Stimulated activated effector memory CD8-positive, alpha-beta T cell treated with anti-CD3 and anti-CD28 coated beads, Interleukin-12 subunit alpha, Interleukin-12 subunit beta, amount 100 ng/mL, for 72 hours (primary cell): Measurements from ENCODE around the gene PARD3B.

ENCODE experiments used
- ATAC-seq: fragments of 150-1000 bp; cut with Tn5 transposase; 2 replicates; pipeline ENCODE4 v1.10.0; 2021
- DNase-seq, 2 donors: peaks; one replicate each; pipeline ENCODE4 v3.0.0; 2021 to 2022; ENCODE audit warnings: low spot score in 2 of 2
- H3K27ac Mint-ChIP-seq: one replicate; pipeline ENCODE4 v1.8.0; 2022; ENCODE audit warnings: mild to moderate bottlenecking, mixed read lengths
- H3K36me3 Mint-ChIP-seq: one replicate; pipeline ENCODE4 v1.8.0; 2022; ENCODE audit warnings: mild to moderate bottlenecking, mixed read lengths
- H3K4me1 Mint-ChIP-seq: one replicate; pipeline ENCODE4 v1.8.0; 2022; ENCODE audit warnings: mixed read lengths
- H3K4me3 Mint-ChIP-seq: one replicate; pipeline ENCODE4 v1.8.0; 2022; ENCODE audit warnings: mild to moderate bottlenecking, mixed read lengths
- H3K9me3 Mint-ChIP-seq: one replicate; pipeline ENCODE4 v1.8.0; 2022; ENCODE audit warnings: mixed read lengths

PARD3B gene

DNA sequence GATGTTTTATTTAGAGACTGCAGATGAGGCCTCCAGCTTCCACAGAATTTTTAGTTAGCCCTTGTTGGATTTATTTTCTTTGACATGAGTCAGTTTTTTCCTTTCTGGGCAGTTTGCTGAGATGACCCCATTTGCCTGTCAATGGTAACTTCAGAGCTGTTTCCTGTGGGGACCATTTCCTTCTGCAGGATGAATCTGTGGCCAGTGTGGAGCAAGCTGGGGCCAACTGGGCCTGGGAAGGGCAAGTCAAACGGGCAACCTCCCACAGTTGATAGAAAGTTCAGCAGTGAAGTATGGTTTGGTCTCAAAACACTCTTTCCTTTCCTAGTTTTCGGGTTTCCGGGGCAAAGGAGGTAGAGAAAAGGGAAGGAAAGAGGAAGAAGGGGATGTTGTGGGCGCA is 845.6 kb downstream of the PARD3B start:
- DNase-seq (no peak), ATAC-seq (no peak)
- H3K27ac Mint-ChIP-seq = no peak overlapping the region
- H3K36me3 Mint-ChIP-seq = no peaks in the 10 kb centered on the region
- H3K4me1 Mint-ChIP-seq = no peaks in the 10 kb centered on the region
- H3K9me3 Mint-ChIP-seq = no peaks in the 10 kb centered on the region
- no peak overlapping the region for H3K4me3 Mint-ChIP-seq

DNA sequence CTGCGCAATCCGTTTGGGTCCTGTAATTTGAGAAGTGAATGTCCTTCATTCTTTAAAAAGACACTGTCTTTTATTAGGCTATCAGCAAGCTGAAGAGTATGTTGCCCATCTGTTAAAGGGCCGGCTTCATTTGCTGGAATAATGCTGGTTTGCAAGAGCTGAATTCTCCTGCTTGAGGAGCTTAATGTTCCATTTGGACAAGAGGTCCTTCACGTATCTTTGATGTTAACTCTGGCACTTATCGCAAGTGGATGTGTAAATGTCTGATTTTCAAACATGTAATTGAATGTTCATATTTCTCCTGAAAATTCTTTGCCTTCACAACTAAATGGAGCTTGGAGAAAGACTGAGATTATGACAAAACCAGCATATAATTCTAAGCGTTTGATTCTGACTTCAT is 856.2 kb downstream of the PARD3B start:
- H3K9me3 Mint-ChIP-seq = peaks cover 2% of the 10 kb centered on the region
- no peaks in the 10 kb centered on the region for H3K4me1 Mint-ChIP-seq
- DNase-seq (no peak), ATAC-seq (no peak)
- no peak overlapping the region for H3K4me3 Mint-ChIP-seq
- no peak overlapping the region for H3K27ac Mint-ChIP-seq
- H3K36me3 Mint-ChIP-seq = no peaks in the 10 kb centered on the region

GRCh38 chr2:205402011-205402410 is 856.7 kb downstream of the PARD3B start:
- Mint-ChIP-seq H3K9me3 (peaks cover 2% of the 10 kb centered on the region), H3K4me3 (no peak overlapping the region), H3K27ac (no peak overlapping the region), H3K4me1 (no peaks in the 10 kb centered on the region), H3K36me3 (no peaks in the 10 kb centered on the region)
- DNase-seq (no peak), ATAC-seq (no peak)

DNA sequence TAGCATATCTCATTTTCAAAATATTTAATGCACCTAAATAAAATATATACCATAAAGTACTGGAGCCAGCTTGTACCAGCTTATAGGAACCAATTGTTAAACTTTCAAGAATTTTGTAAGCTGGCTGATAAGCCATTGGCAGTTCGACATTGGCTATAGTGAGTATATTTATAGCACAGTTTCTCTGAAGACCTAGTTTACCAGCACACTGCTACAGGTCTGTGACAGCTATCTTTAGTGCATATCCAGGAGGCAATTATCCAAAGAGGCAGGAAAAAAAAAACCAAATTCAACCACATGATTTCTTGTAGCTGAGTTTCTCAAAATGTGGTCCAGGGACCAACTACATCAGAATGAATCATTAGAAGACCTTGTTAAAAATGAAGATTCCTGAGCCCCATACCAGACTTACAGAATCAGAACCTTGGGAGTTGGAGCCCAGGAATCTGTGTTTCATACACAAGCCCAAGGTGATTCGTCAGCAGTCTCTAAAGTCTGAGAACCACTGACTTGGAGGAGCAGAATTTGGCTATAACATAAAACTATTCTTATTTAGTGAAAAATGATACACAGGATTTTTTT is 858.1 kb downstream of the PARD3B start:
- Mint-ChIP-seq H3K4me1 (no peaks in the 10 kb centered on the region), H3K36me3 (no peaks in the 10 kb centered on the region), H3K9me3 (peaks cover 2% of the 10 kb centered on the region), H3K27ac (no peak overlapping the region), H3K4me3 (no peak overlapping the region)
- ATAC-seq (no peak), DNase-seq (no peak)

DNA sequence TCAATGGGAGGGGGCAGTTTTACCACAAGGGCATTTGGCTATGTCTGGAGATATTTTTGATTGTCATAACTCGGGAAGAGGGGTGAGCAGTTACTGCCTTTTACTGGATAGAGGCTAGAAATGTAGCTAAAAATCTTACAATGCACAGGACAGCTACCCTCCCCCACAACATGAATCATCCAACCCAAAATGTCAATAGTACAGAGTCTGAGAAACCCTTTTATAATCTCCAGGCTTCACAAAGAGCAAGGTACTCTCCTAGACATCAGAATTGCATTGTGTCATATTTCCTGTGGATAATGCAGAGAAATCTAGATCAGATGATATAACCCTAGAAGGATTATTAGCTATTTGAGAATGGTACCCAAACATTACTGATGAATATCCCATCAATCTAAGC is 859.9 kb downstream of the PARD3B start:
- DNase-seq (no peak), ATAC-seq (no peak)
- no peaks in the 10 kb centered on the region for H3K4me1 Mint-ChIP-seq
- H3K9me3 Mint-ChIP-seq = peaks cover 2% of the 10 kb centered on the region
- no peak overlapping the region for H3K4me3 Mint-ChIP-seq
- no peak overlapping the region for H3K27ac Mint-ChIP-seq
- no peaks in the 10 kb centered on the region for H3K36me3 Mint-ChIP-seq

DNA sequence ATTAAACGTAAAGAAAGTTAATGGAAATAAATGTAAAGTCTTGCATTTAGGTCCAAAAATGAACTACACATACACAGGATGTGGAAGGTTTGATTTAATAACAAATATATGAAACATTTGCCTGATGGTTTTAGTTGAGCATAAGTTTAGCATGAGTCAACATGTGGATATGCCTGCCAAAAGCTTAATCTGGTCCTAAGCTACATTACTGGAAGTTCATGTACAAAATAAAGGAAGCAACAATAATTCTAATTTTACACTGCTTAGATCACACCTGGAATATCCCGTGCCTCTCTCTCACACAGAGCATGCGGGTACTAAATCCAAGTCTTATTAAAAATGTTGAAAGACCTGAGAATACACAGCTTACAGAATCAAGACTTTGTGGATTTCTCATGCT is 860.5 kb downstream of the PARD3B start:
- Mint-ChIP-seq H3K9me3 (peaks cover 2% of the 10 kb centered on the region), H3K27ac (no peak overlapping the region), H3K4me3 (no peak overlapping the region), H3K36me3 (no peaks in the 10 kb centered on the region), H3K4me1 (no peaks in the 10 kb centered on the region)
- DNase-seq (no peak), ATAC-seq (no peak)

DNA sequence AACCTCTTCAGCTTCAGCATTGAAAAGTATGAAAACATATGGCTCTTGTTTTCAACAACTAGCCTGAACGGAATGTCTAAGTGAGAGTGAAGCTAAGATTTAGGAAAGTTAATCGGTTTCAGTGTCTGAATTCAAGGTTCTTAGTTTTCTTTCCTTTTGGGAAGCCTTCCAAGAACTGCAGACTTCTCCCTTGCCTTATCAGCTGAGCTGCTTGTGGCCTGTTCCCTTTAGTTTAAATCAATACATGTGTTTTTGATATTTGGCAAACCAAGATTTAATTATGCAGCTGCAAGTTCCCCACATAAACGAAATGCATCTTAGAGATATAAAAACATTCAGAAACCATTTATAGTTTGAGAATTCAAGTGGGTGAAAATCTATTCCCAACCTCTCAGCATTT is 862.7 kb downstream of the PARD3B start:
- H3K4me1 Mint-ChIP-seq = no peaks in the 10 kb centered on the region
- DNase-seq = no peak
- ATAC-seq = no peak
- H3K27ac Mint-ChIP-seq = no peak overlapping the region
- H3K9me3 Mint-ChIP-seq = no peaks in the 10 kb centered on the region
- no peaks in the 10 kb centered on the region for H3K36me3 Mint-ChIP-seq
- H3K4me3 Mint-ChIP-seq = no peak overlapping the region

- ATAC-seq (no peak), DNase-seq (no peak)
- Mint-ChIP-seq H3K4me3 (no peak overlapping the region), H3K4me1 (no peaks in the 10 kb centered on the region), H3K36me3 (no peaks in the 10 kb centered on the region), H3K27ac (no peak overlapping the region), H3K9me3 (no peaks in the 10 kb centered on the region)
Measured at GRCh38 chr2:205408696-205409095, 863.4 kb downstream of the PARD3B start.

- DNase-seq (no peak), ATAC-seq (no peak)
- Mint-ChIP-seq H3K36me3 (no peaks in the 10 kb centered on the region), H3K9me3 (no peaks in the 10 kb centered on the region), H3K27ac (no peak overlapping the region), H3K4me3 (no peak overlapping the region), H3K4me1 (no peaks in the 10 kb centered on the region)
Measured at GRCh38 chr2:205409411-205409810, 864.1 kb downstream of the PARD3B start.

DNA sequence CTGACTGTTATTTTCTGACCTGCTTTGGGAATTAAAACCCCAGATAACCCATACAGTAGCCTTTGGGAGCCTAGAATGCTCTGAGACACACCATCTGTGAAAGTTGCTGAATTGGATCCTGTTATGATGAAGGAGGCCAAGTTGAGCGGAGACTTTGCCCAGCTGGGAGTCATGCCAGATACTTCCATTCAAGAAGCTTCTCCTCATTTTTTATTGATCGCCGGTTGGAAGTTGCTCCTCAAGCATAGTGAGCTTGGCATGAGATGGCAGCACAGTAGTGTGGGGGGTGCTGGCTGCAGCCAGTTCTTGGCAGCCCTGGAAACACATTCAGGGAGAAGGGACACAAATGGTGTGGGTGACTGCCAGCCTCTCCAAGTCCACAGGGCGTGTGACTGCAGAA is 866.3 kb downstream of the PARD3B start:
- no peaks in the 10 kb centered on the region for H3K36me3 Mint-ChIP-seq
- no peaks in the 10 kb centered on the region for H3K9me3 Mint-ChIP-seq
- no peaks in the 10 kb centered on the region for H3K4me1 Mint-ChIP-seq
- no peak for ATAC-seq
- no peak overlapping the region for H3K27ac Mint-ChIP-seq
- no peak overlapping the region for H3K4me3 Mint-ChIP-seq
- DNase-seq = no peak

- H3K4me1 Mint-ChIP-seq = no peaks in the 10 kb centered on the region
- H3K27ac Mint-ChIP-seq = no peak overlapping the region
- no peak for DNase-seq
- H3K4me3 Mint-ChIP-seq = no peak overlapping the region
- no peak for ATAC-seq
- H3K36me3 Mint-ChIP-seq = no peaks in the 10 kb centered on the region
- H3K9me3 Mint-ChIP-seq = peaks cover 6% of the 10 kb centered on the region
Measured at GRCh38 chr2:205424326-205424725, 879.1 kb downstream of the PARD3B start.

- H3K27ac Mint-ChIP-seq = no peak overlapping the region
- H3K4me3 Mint-ChIP-seq = no peak overlapping the region
- peaks cover 5% of the 10 kb centered on the region for H3K9me3 Mint-ChIP-seq
- H3K4me1 Mint-ChIP-seq = no peaks in the 10 kb centered on the region
- no peaks in the 10 kb centered on the region for H3K36me3 Mint-ChIP-seq
- no peak for ATAC-seq
- DNase-seq = no peak
Measured at GRCh38 chr2:205425102-205425501, 879.8 kb downstream of the PARD3B start.

DNA sequence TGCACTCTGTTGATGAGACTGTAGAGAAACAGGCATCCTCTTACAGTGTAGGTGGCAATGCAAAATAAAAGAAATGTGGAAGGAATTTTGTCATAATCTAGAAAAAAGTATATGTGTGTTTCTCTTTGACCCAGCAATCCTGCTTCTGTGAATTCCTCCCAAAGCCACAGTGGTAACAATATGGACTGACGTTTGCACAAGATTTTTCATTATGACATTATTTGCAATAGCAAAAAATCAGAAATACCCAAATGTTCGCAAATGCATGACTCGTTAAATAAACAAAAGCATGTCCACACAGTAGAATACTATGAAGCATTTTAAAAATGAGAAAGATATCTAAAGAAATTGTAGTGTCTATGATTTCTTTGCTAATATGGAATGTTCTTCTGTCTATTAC is 881.8 kb downstream of the PARD3B start:
- DNase-seq = no peak
- no peaks in the 10 kb centered on the region for H3K4me1 Mint-ChIP-seq
- H3K36me3 Mint-ChIP-seq = no peaks in the 10 kb centered on the region

DNA sequence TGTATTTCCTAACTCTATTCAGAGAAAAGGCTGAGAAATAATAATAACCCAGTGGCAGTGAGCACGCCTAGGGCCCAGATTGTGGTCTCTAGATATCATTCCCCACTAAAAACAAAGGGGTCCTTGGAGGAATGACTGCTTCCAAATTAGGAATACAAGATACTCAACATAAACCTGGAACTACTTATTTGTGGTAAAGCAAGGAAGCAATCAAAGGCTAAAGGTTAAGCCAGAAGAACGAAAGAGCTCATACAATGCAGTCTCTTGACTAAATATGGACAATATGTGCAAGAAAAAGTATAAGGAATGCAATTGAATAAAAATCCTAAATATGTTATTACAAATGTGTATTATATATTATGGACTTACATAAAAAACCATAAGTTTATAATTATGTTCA is 883.5 kb downstream of the PARD3B start:
- Mint-ChIP-seq H3K27ac (no peak overlapping the region), H3K36me3 (no peaks in the 10 kb centered on the region), H3K9me3 (no peaks in the 10 kb centered on the region), H3K4me1 (no peaks in the 10 kb centered on the region), H3K4me3 (no peak overlapping the region)
- DNase-seq (no peak), ATAC-seq (no peak)

More for the DNA sequence above, 881.8 kb downstream of the PARD3B start:
- no peak overlapping the region for H3K27ac Mint-ChIP-seq
- H3K4me3 Mint-ChIP-seq = no peak overlapping the region
- ATAC-seq = no peak
- no peaks in the 10 kb centered on the region for H3K9me3 Mint-ChIP-seq

DNA sequence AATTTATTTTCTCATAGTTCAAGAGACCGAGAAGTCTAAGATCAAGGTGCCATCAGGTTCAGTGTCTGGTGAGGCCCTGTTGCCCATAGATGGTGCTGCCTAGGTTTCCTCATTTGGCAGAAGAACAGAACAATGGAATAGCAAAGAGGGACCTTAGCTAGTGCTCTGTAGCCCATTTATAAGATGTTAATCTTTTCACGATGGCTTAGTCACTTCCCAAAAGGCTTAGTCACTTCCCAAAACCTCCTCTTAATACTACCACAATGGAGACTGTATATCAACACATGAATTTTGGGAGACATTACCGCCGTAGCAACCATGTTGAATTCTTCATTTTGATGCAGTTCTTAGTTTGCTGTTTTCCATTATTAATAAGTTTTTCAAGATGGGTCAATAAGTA is 890.7 kb downstream of the PARD3B start:
- Mint-ChIP-seq H3K9me3 (peaks cover 5% of the 10 kb centered on the region), H3K4me1 (no peaks in the 10 kb centered on the region), H3K4me3 (no peak overlapping the region), H3K27ac (no peak overlapping the region), H3K36me3 (no peaks in the 10 kb centered on the region)
- ATAC-seq (no peak), DNase-seq (no peak)

- peaks cover 9% of the 10 kb centered on the region for H3K9me3 Mint-ChIP-seq
- DNase-seq (no peak), ATAC-seq (no peak)
- no peaks in the 10 kb centered on the region for H3K36me3 Mint-ChIP-seq
- no peak overlapping the region for H3K4me3 Mint-ChIP-seq
- H3K4me1 Mint-ChIP-seq = no peaks in the 10 kb centered on the region
- H3K27ac Mint-ChIP-seq = no peak overlapping the region
Measured at GRCh38 chr2:205438241-205438640, 893.0 kb downstream of the PARD3B start.

- ATAC-seq (no peak), DNase-seq (no peak)
- H3K36me3 Mint-ChIP-seq = no peaks in the 10 kb centered on the region
- H3K4me3 Mint-ChIP-seq = no peak overlapping the region
- no peak overlapping the region for H3K27ac Mint-ChIP-seq
- peaks cover 15% of the 10 kb centered on the region for H3K9me3 Mint-ChIP-seq
- H3K4me1 Mint-ChIP-seq = no peaks in the 10 kb centered on the region
Measured at GRCh38 chr2:205439621-205440020, 894.3 kb downstream of the PARD3B start.
